Measurements from ENCODE around the gene NCR1.
"Not testable (repeated sequence)": the region's sequence is repeated elsewhere in the genome, so short reads cannot be mapped to it uniquely, and the experiment has no call there.

Gene NCR1

DNA sequence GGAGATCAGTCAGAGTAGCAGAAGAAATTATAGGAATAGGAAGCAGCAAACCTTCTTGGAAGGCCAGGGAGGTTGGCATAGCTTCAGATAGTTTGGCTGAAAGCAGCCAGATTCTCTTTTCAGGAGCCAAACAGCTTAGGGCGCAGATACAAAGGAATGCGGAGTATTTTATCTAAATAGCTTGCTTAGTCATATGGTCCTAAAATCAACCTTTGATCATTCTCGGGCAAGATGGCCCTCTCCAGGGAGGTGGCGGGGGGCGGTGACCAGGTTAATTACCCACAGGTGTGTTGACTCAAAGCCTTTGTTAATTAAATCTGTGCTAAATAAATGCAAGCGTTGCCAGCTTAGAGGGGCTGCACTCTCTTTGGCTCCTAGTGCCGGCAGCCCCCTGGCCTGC, 12.5 kb upstream of the NCR1 start:
- TF ChIP-seq, protein P1, sequence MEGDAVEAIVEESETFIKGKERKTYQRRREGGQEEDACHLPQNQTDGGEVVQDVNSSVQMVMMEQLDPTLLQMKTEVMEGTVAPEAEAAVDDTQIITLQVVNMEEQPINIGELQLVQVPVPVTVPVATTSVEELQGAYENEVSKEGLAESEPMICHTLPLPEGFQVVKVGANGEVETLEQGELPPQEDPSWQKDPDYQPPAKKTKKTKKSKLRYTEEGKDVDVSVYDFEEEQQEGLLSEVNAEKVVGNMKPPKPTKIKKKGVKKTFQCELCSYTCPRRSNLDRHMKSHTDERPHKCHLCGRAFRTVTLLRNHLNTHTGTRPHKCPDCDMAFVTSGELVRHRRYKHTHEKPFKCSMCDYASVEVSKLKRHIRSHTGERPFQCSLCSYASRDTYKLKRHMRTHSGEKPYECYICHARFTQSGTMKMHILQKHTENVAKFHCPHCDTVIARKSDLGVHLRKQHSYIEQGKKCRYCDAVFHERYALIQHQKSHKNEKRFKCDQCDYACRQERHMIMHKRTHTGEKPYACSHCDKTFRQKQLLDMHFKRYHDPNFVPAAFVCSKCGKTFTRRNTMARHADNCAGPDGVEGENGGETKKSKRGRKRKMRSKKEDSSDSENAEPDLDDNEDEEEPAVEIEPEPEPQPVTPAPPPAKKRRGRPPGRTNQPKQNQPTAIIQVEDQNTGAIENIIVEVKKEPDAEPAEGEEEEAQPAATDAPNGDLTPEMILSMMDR (IDR thresholded peaks at IDR 0.05; ENCODE audit: low read depth, low read length) = no peak
- H3K9me3 ChIP-seq (ENCODE audit: severe bottlenecking) = no peaks in the 10 kb centered on the region
- no peak for DNase-seq
- H3K27me3 ChIP-seq (ENCODE audit: insufficient read depth, low read depth, severe bottlenecking) = peaks cover 46% of the 10 kb centered on the region
- H3K36me3 ChIP-seq = no peaks in the 10 kb centered on the region
- no peak overlapping the region for H3K4me3 ChIP-seq (ENCODE audit: low read depth, low read length)
- no peak overlapping the region for H3K27ac ChIP-seq

DNA sequence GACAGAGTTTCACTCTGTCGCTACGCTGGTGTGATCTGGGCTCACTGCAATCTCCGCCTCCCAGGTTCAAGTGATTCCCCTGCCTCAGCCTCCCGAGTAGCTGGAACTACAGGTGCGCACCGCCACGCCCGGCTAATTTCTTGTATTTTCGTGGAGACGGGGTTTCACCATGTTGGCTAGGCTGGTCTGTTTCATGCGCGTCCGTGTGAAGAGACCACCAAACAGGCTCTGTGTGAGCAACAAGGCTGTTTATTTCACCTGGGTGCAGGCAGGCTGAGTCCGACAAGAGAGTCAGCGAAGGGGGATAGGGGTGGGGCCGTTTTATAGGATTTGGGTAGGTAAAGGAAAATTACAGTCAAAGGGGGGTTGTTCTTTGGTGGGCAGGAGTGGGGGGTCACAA, 11.8 kb upstream of the NCR1 start:
- not testable (repeated sequence) for H3K9me3 ChIP-seq (ENCODE audit: severe bottlenecking); H3K36me3 ChIP-seq; DNase-seq; H3K27ac ChIP-seq; H3K4me3 ChIP-seq (ENCODE audit: low read depth, low read length)
- H3K27me3 ChIP-seq (ENCODE audit: insufficient read depth, low read depth, severe bottlenecking) = peaks cover 43% of the 10 kb centered on the region

DNA sequence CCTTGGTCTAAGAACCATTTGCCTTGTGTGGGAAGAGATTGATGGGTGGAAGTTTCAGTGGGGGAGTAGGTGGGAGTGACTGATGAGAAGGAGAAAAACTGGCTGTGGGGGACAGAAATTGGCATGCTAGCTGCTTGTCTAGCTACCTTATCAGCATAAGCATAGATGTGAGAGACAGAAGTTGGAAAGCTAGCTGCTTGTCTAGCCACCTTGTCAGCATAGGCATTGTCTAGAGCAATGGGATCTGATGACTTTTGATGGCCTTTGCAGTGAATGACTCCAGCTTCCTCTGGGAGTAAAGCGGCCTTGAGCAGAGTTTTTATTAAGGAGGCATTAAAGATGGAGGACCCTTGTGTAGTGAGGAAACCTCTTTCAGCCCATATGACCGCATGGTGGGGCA, 9.9 kb upstream of the NCR1 start:
- H3K36me3 ChIP-seq = no peaks in the 10 kb centered on the region
- no peak for DNase-seq
- TF ChIP-seq, protein P1 (IDR thresholded peaks at IDR 0.05; ENCODE audit: low read depth, low read length) = no peak
- peaks cover 51% of the 10 kb centered on the region for H3K27me3 ChIP-seq (ENCODE audit: insufficient read depth, low read depth, severe bottlenecking)
- H3K9me3 ChIP-seq (ENCODE audit: severe bottlenecking) = no peaks in the 10 kb centered on the region
- H3K27ac ChIP-seq = no peak overlapping the region
- no peak overlapping the region for H3K4me3 ChIP-seq (ENCODE audit: low read depth, low read length)

DNA sequence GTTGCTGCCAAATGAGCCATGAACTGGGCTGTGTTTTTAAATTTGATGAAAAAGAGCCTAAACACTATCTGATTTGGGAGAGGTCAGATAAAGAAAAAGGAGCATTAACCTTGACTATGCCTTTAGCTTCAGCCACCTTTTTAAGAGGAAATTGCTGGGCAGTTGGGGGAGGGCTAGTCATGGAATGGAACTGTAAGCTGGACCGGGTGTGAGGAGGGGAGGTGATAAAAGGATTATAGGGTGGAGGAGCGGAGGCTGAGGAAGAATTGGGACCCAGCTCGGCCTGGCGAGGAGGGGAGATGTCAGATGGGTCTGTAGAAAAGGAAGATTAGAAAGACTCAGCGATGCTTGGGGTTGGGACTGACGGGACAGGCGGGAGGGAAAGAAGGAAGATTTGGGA, 7.3 kb upstream of the NCR1 start:
- peaks cover 36% of the 10 kb centered on the region for H3K27me3 ChIP-seq (ENCODE audit: insufficient read depth, low read depth, severe bottlenecking)
- H3K4me3 ChIP-seq (ENCODE audit: low read depth, low read length); H3K9me3 ChIP-seq (ENCODE audit: severe bottlenecking); H3K36me3 ChIP-seq; DNase-seq; H3K27ac ChIP-seq: not testable (repeated sequence)

DNA sequence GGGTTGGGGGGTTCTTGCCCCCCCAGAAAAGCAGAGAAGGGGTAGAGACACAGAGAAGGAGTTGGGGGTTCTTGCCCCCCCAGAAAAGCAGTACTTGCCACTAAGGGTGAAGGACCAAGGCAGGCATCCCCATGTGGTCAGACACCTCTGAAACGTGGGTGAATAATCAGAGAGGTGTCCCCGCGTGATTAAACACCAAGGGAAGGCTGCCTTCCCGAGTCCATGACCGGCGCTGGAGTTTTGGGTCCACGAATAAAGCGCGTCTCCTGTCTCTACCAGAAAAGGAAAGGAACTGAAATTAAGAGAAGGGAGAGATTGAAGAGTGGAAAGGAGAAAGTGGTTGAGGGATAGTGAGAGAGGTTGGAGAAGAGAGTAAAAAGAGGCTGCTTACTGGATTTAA, 6.3 kb upstream of the NCR1 start:
- H3K27ac ChIP-seq; H3K36me3 ChIP-seq; H3K4me3 ChIP-seq (ENCODE audit: low read depth, low read length); DNase-seq; H3K9me3 ChIP-seq (ENCODE audit: severe bottlenecking): not testable (repeated sequence)
- H3K27me3 ChIP-seq (ENCODE audit: insufficient read depth, low read depth, severe bottlenecking) = peaks cover 33% of the 10 kb centered on the region

DNA sequence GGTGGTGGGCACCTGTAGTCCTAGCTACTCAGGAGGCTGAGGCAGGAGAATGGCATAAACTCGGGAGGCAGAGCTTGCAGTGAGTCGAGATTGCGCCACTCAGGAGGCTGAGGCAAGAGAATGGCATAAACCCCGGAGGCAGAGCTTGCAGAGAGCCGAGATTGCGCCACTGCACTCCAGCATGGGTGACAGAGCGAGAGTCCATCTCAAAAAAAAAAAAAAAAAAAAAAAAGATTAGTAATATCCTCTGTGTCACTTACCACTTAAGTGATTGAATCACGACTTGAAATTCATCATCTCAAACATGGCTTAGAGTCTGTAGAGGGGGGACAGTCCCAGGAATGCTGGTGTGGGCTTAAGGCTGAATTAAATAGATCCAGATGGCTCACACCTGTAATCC, 4.8 kb upstream of the NCR1 start:
- not testable (repeated sequence) for H3K4me3 ChIP-seq (ENCODE audit: low read depth, low read length)

DNA sequence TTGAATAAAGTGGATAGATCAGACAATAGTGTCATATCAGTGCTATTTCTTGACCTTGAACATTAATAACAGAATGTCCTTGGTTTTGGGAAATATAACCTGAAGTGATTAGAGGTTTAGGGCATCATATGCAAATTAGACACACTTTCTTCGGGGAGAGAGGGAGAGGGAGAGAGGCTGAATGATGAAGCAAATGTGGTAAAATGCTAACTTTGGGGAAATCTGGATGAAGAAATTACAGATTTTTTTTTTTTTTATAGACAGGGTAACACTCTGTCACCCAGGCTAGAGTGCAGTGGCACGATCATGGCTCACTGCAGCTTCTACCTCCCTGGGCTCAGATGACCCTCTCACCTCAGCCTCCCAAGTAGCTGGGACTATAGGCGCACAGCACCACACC, 3.9 kb upstream of the NCR1 start:
- no peaks in the 10 kb centered on the region for H3K36me3 ChIP-seq
- TF ChIP-seq, protein P1 (IDR thresholded peaks at IDR 0.05; ENCODE audit: low read depth, low read length) = no peak
- H3K9me3 ChIP-seq (ENCODE audit: severe bottlenecking) = no peaks in the 10 kb centered on the region
- no peak overlapping the region for H3K27ac ChIP-seq
- DNase-seq = no peak
- H3K27me3 ChIP-seq (ENCODE audit: insufficient read depth, low read depth, severe bottlenecking) = peaks cover 57% of the 10 kb centered on the region
- no peak overlapping the region for H3K4me3 ChIP-seq (ENCODE audit: low read depth, low read length)

More for the DNA sequence above, 4.8 kb upstream of the NCR1 start:
- H3K9me3 ChIP-seq (ENCODE audit: severe bottlenecking); H3K36me3 ChIP-seq; DNase-seq; H3K27ac ChIP-seq: not testable (repeated sequence)
- H3K27me3 ChIP-seq (ENCODE audit: insufficient read depth, low read depth, severe bottlenecking) = peaks cover 48% of the 10 kb centered on the region

DNA sequence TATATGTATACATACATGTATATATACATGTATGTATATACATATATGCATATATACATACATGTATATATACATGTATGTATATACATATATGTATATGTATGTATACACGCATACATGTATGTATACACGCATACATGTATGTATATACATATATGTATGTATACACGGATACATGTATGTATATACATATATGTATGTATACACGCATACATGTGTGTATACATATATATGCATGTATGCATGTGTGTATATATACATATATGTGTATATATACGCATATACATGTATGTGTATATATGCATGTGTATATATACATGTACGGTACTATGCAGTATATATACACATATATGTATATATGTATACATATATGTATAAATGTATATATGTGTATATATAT, 2.6 kb upstream of the NCR1 start:
- no peak for DNase-seq
- no peak overlapping the region for H3K27ac ChIP-seq

DNA sequence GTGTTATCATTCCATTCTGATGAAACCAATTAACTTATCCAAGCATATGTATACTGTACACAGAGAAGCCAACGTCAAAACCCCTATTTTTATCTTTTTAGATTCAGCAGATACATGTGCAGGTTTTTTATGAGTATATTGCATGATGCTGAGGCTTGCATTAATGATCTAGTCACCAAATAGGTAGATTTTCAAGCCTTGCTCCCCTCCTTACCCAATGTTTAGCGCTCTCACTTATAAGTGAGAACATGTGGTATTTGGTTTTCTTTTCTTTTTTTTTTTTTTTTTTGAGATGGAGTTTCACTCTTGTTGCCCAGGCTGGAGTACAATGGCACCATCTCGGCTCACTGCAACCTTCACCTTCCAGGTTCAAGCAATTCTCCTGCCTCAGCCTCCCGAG, 1.7 kb upstream of the NCR1 start:
- H3K4me3 ChIP-seq (ENCODE audit: low read depth, low read length); H3K9me3 ChIP-seq (ENCODE audit: severe bottlenecking); H3K36me3 ChIP-seq; DNase-seq; H3K27ac ChIP-seq: not testable (repeated sequence)
- H3K27me3 ChIP-seq (ENCODE audit: insufficient read depth, low read depth, severe bottlenecking) = peaks cover 52% of the 10 kb centered on the region

More for the DNA sequence above, 2.6 kb upstream of the NCR1 start:
- Histone ChIP-seq H3K27me3 (ENCODE audit: insufficient read depth, low read depth, severe bottlenecking) (peaks cover 56% of the 10 kb centered on the region), H3K4me3 (ENCODE audit: low read depth, low read length) (no peak overlapping the region), H3K9me3 (ENCODE audit: severe bottlenecking) (no peaks in the 10 kb centered on the region), H3K36me3 (no peaks in the 10 kb centered on the region)
- TF ChIP-seq, protein P1 (IDR thresholded peaks at IDR 0.05; ENCODE audit: low read depth, low read length) = no peak
